ENCODE results near the gene ZNF773.
"Not testable (repeated sequence)": the region's sequence is repeated elsewhere in the genome, so short reads cannot be mapped to it uniquely, and the experiment has no call there.

- TF ChIP-seq CTCF, POLR2A (IDR thresholded peaks at IDR 0.05): not testable (repeated sequence)
Measured at GRCh38 chr19:57499332-57499679, 432 bp upstream of the ZNF773 start.
